NCI-H1105 treated with DMSO at 0.1 percent for 48 hours (cell line): ENCODE measurements around the gene RAB15.

Experiments used
- DNase-seq: peaks from one replicate; lab custom pipeline; 2025; lab: John Stamatoyannopoulos, UW

The RAB15 gene

GRCh38 chr14:64990296-64990695 is 18.2 kb upstream of the RAB15 start:
- no peak for DNase-seq

GRCh38 chr14:64987438-64987767 is 15.3 kb upstream of the RAB15 start:
- peak; percentile 60 for DNase-seq

- DNase-seq = peak; percentile 98
These were observed 14.7 kb upstream of the RAB15 start, which contains the start of gene FNTB for GRCh38 chr14:64986648-64987437. TSS of gene FNTB (plus strand) at chr14:64986895. CDS start at chr14:64986954, 59 bp downstream.

- DNase-seq = peak; percentile 55
These were observed 11.5 kb upstream of the RAB15 start for GRCh38 chr14:64983439-64984310.

DNA sequence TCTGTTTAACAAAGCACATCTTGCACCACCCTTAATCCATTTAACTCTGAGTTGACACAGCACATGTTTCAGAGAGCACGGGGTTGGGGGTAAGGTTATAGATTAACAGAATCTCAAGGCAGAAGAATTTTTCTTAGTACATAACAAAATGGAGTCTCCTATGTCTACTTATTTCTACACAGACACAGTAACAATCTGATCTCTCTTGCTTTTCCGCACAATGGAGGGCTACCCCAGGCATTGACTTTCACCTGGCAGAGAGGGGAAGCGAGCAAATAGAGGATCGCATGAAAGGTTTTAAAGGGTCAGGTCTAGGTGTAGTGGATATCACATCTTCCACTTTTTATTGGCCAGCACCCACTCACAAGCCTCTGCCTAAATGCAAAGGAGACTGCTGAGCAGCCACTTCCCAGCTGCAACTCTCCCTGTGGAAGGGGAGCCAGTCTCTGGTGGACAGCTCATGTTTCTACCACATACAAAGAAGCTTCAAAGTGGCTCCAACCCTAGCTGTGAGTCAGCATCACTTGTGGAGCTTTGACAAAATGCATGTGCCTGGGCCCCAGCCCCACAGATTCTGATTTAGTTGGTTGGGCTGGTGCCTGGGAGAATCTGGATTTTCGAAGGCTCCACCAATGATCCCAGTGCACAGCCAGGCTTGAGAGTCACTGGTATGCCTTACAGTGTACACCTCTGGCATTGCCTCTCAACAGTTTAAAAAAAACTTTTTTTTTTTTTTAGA is 7.4 kb upstream of the RAB15 start:
- DNase-seq = no peak

- DNase-seq = no peak
These were observed 2.4 kb upstream of the RAB15 start for GRCh38 chr14:64974563-64974962.

GRCh38 chr14:64973826-64974225 is 1.7 kb upstream of the RAB15 start:
- DNase-seq = no peak

DNA sequence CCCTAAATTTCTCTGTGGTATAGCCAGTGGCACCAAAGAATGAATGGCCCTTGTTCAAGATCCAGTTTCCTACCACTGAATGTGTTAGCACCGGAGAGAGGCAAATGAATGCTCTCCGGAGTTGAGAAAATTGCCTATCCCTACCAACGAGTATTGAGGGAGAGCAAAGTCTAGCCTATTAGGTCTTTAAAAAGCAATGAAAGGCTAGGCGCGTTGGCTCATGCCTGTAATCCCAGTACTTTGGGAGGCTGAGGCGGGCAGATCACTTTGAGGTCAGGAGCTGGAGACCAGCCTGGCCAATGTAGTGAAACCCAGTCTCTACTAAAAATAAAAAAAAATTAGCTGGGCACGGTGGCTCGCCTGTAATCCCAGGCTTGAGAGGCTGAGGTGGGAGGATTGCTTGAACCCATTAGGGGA is 898 bp upstream of the RAB15 start:
- DNase-seq = peak; percentile 7

DNA sequence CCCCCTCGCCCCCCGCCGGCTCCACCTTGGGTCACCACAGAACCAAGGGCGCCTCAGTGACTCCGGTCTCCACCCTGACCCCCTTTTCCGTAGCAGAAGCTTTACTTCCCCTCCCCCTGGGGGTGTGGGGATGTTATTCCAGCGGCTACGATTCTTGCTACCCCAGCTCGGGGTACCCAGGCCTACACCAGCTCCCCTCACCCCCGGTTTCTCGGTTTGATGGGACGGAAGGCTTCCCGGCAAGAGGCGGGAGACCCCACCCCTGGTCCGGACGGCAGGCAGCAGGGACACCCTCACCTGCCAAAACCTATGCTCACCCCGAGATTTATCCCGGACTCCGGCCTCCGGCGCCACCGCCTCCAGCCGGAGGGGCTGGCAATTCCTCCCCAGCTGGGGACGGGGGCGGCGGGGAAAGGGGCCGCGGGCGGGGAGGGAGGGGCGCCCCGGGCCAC is 619 bp downstream of the RAB15 start:
- DNase-seq = no peak

- no peak for DNase-seq
These were observed 1.2 kb downstream of the RAB15 start for GRCh38 chr14:64970776-64971477.

DNA sequence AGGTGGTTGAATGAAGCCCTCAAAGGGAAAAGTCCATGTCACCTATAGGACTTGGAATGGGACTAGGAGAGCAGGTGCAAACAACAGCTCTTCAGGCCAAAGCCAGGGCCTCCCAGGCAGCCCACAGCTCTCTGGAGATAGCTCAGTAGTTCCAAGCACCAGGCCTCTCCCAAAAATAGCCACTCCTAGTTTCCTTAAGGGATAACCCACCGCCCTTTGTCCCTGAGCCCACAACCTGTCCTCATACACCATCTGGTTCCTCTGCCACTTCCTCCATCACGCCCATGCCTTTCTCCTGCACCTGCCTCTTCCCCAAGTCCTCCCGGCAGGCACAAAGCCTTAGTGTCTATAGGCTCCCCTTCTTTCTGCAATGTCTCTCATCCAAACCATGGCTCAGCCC is 2.1 kb downstream of the RAB15 start:
- no peak for DNase-seq

DNA sequence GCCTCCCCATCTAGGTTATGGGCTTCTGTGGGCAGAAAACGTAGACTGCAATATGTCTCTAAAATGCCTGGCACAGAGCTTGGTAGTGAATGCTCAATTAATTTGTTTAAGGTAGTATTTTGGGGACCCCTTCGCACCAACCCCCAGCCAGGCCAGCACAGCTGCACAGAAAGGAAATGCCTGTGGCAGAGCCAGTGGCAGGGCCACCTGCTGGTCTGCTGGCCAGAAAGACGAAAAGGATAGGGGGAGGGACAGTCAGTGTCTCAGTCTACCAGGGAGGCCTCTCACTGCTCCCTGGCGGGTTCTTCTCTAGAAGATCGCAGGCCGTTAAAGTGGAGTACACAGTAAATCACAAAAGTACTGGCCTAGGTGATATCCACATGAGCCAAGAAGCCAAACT is 3.5 kb downstream of the RAB15 start:
- no peak for DNase-seq

GRCh38 chr14:64968167-64968566 is 4.0 kb downstream of the RAB15 start:
- no peak for DNase-seq

DNA sequence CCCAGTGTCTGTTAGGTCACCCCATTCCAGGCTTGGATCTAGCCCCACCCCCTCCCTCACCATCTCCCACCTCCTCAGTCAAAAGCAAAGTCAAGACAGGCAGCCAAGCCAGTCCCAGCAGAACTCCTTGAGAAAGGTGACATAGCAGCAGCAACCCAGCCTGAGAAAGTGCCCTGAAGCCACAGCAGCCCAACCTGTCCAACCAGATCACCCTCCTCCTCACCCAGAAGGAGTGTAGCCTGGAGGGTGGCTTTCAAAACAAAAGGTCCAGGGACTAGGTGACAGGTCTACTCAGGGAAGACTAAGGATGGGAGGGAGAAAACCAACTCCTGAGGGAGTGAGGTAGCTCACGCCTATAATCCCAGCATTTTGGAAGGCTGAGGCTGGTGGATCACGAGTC is 5.2 kb downstream of the RAB15 start:
- DNase-seq = no peak

DNA sequence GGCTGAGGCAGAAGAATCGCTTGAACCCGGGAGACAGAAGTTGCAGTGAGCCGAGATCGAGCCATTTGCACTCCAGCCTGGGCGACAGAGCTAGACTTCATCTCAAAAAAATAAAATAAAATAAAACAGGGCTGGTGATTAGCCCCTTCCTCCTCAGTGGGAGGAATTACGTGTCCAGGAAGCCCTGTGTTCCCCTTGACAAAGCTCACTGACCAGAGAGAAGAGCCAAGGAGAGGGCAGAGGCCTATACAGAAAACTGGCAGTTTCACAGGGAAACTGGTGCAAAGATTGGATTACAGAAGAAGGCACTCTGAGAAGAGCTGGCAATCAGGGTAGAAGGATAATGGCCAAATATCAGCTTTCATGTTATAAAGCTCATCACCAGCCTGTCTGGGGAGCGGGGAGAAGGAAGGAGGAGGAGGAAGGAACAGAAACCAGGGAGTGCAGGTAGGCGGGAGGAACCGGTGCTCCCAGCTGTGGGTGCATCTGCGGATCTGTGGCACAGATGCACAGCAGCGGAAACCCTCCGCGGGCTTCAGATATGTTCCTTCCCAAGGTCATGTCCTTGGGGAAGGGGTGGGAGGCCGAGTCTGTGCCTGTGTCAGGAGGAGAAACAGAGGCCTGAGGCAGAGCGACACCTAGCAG is 6.7 kb downstream of the RAB15 start:
- DNase-seq = no peak

GRCh38 chr14:64963611-64964010 is 8.5 kb downstream of the RAB15 start:
- no peak for DNase-seq

- DNase-seq = peak; percentile 20
These were observed 11.3 kb downstream of the RAB15 start for GRCh38 chr14:64960762-64961276.

DNA sequence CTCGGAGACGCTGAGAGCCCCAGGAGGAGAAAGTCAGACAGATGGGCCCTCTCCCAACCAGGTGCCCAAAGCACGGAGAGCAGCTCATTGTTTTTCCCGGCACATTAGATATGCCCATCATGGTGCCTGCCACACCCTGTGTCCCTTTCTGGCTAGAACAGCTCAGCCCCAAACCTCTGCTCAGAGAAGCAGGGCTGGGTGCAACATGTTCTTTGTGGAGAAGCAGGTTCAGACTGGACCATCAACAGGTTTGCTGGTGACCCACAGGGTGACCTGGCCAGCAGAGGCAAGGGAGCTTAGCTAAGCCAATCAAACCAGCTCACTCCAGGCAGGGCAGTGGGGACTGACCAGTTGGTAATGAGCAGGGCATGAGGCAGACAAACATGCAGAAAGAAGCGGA is 13.4 kb downstream of the RAB15 start:
- DNase-seq = no peak

DNA sequence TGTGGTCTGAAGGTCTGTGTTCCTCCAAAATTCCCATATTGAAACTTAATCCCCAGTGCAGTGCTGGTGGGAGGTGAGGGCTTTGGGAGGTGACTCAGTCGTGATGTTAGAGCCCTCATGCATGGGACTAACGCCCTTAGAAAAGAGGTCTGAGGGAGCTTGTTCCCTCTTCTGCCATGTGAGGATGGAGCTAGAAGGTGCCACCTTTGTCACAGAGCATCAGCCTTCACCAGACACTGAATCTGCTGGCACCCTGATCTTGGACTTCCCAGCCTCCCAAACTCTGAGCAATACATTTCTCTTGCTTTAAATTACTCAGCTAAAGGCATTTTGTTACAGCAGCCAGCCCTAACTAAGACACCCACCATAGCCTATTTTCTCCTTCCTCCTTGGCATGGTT is 13.9 kb downstream of the RAB15 start:
- DNase-seq = no peak

- no peak for DNase-seq
These were observed 15.3 kb downstream of the RAB15 start for GRCh38 chr14:64956697-64957406.
